Tibial nerve (tissue), 3 donors: ENCODE measurements around the gene KRT77.

Experiments used
- POLR2A ChIP-seq, 2 donors: fragments of 450-650 bp; IDR thresholded peaks; one replicate each; pipeline ENCODE4 v1.6.1; 2017; ENCODE audit warnings: antibody characterized with exemption in 2 of 2, mild to moderate bottlenecking in 2 of 2, moderate library complexity in 2 of 2
- TF ChIP-seq, protein P1 (sequence below), 5 experiments: fragments of 200-600 bp in 3 of 5; fragments of 450-650 bp in 2 of 5; sonication (generic) in 3 of 5; IDR thresholded peaks; one replicate each; pipeline ENCODE4 v1.5.1; 2016 to 2019; ENCODE audit warnings: antibody characterized with exemption in 5 of 5, mild to moderate bottlenecking in 3 of 5, moderate library complexity in 2 of 5

DNA sequence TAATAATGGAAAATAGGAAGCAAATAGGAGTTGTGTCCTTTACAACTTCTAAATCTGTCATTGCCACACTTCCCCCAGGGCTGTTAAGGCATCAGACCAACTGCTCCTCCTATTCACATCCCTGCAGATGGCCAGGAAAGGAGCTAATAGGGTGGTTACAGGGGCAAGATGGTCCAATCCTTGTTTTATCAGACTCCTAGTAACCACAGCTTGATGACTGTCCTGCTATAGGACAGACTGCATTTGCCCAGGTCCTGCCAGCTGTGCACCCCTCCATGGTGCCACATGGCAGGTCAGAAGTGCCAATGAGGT is 40.5 kb downstream of the KRT77 start:
- TF ChIP-seq, protein P1, sequence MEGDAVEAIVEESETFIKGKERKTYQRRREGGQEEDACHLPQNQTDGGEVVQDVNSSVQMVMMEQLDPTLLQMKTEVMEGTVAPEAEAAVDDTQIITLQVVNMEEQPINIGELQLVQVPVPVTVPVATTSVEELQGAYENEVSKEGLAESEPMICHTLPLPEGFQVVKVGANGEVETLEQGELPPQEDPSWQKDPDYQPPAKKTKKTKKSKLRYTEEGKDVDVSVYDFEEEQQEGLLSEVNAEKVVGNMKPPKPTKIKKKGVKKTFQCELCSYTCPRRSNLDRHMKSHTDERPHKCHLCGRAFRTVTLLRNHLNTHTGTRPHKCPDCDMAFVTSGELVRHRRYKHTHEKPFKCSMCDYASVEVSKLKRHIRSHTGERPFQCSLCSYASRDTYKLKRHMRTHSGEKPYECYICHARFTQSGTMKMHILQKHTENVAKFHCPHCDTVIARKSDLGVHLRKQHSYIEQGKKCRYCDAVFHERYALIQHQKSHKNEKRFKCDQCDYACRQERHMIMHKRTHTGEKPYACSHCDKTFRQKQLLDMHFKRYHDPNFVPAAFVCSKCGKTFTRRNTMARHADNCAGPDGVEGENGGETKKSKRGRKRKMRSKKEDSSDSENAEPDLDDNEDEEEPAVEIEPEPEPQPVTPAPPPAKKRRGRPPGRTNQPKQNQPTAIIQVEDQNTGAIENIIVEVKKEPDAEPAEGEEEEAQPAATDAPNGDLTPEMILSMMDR (IDR thresholded peaks at IDR 0.05) = no peak
- no peak for TF ChIP-seq POLR2A (IDR thresholded peaks at IDR 0.05)
